ENCODE measurements around the gene PRKG1.

- TF ChIP-seq CTCF (IDR thresholded peaks at IDR 0.05), result no peak
- TF ChIP-seq POLR2AphosphoS5 (IDR thresholded peaks at IDR 0.05), result no peak
- TF ChIP-seq POLR2A (IDR thresholded peaks at IDR 0.05), result no peak
- no peak for TF ChIP-seq EP300 (IDR thresholded peaks at IDR 0.05)
Observed at GRCh38 chr10:51074238-51075028, at the start of gene PRKG1.
